AG10803 (cell line): ENCODE data around the gene PLEKHA8.

Experiments
- DNase-seq: peaks from one replicate; pipeline ENCODE4 v3.0.0; 2010; ENCODE audit warnings: low read depth
- H3K4me3 ChIP-seq: 2 replicates; pipeline ENCODE4 v1.5.1; 2011; ENCODE audit warnings: mild to moderate bottlenecking, low read length, control low read depth
- TF ChIP-seq, protein P1 (sequence below): conservative IDR thresholded peaks from 2 replicates; pipeline ENCODE4 v1.5.1; 2011; ENCODE audit warnings: mild to moderate bottlenecking, low read length, control low read depth, inconsistent platforms

Gene PLEKHA8

DNA sequence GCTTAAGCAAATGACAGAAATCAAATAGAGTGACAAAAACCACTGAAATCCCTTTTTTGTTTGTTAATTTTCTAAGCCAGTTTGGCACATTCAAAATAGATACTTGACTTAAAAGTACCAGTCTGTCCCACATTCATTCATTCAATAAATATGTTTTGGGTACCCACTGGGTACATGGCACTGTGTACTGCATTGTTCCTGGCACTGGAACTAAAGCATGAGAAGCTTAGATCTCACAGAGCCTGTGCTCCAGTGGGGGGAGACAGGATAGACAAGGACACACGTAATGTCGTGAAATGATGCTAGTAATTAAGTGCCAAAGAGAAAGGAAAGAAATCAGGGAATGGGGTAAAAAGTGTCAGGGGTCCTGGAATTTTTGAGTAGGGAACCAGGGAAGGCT lies 119.6 kb downstream of the PLEKHA8 start:
- H3K4me3 ChIP-seq, result no peak overlapping the region
- TF ChIP-seq, protein P1, sequence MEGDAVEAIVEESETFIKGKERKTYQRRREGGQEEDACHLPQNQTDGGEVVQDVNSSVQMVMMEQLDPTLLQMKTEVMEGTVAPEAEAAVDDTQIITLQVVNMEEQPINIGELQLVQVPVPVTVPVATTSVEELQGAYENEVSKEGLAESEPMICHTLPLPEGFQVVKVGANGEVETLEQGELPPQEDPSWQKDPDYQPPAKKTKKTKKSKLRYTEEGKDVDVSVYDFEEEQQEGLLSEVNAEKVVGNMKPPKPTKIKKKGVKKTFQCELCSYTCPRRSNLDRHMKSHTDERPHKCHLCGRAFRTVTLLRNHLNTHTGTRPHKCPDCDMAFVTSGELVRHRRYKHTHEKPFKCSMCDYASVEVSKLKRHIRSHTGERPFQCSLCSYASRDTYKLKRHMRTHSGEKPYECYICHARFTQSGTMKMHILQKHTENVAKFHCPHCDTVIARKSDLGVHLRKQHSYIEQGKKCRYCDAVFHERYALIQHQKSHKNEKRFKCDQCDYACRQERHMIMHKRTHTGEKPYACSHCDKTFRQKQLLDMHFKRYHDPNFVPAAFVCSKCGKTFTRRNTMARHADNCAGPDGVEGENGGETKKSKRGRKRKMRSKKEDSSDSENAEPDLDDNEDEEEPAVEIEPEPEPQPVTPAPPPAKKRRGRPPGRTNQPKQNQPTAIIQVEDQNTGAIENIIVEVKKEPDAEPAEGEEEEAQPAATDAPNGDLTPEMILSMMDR, result no peak
- no peak for DNase-seq

DNA sequence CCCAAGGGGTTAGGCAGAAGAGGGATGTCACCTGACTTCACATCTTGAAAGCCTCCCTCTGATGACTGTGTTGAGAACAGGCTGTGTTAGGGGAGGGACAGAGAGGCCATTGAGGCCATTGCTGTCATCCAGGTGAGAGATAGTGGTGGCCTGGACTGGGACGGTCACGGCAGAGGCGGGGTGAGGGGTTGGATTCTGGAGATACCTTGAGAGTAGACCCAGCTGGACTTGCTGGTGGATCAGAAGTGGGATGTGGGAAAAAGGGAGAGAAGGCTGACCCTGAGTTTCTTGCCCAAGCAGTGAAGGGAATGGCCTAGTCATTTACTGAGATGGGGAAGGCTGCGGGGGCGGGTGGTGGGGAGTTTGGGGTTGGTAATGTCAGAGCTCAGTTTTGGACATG lies 120.2 kb downstream of the PLEKHA8 start:
- TF ChIP-seq, protein P1, result no peak
- no peak overlapping the region for H3K4me3 ChIP-seq
- DNase-seq, result no peak

DNA sequence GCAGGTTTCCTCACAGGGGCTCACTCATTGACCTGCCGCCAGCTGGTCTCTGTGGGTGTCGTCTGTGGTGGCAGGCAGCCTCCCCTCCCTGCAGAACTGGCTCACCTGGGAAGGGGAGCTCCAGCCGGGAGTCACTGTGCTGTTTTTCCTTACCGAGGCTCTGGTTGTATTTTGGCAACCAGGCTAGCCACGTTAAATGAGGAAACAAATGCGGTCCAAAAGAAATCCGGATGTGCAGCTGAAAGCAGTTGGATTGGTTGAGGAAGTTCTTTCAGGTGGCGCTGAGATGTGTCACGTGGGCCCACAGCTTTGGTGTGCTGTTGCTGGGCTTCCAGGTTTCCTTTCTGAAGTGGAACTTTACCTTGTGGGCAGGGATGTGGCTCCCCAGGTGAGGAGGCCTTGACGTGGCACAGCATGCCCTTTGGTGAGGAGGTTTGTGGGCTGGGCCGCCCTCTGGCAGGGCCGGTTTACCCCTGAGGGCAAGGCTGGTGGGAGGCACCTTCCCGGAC lies 120.8 kb downstream of the PLEKHA8 start:
- TF ChIP-seq, protein P1, result no peak
- no peak overlapping the region for H3K4me3 ChIP-seq
- DNase-seq, result no peak

DNA sequence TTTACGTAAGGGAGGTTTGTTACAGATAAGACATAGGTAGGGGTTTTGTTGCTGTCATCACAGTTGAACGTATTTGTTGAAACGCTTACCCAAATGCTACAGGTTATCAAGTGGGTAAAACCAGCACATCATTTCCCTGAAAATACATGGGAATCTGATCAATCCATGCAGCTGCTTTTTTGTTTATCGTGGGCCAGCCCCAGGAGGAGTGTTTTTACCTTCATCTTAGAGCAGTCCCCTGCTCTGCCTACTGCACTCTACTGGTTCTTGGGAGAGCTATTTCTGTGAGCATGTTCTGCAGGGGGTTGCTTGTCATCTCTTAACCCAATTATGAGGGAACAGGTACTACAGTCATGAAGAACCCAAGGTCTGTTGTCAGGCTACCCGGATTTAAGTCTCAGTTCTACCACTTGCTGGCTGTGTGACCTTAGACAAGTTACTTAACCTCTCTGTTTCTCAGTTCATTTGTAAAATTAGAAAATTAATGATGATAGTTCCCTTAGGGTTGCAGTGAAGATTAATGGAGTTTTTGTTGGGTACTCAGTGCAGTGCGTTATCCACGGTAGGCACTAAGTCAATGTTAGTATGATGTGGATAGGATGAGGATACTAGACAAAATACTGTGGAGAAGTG lies 121.5 kb downstream of the PLEKHA8 start:
- TF ChIP-seq, protein P1, result no peak
- no peak for DNase-seq
- H3K4me3 ChIP-seq, result no peak overlapping the region

DNA sequence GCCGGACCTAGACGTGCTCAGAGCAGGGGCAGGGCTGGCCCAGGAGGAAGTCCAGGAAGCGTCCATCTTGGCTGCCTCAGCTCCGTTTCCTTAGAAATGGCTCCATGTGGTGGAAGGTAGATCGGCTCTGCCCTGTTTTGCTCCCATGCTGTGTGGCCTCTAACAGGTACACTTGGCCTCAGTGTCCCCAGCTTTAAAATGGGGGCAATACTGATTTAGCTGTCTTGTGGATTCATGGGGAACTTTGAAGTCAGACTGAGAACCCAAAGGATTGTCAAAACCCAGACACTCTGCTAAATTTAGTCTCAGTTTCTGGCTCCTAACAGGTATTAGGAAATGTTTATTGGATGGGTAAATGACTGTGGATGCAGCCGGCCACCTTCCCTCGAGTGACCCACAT lies 122.5 kb downstream of the PLEKHA8 start:
- TF ChIP-seq, protein P1, result no peak
- no peak overlapping the region for H3K4me3 ChIP-seq
- no peak for DNase-seq

DNA sequence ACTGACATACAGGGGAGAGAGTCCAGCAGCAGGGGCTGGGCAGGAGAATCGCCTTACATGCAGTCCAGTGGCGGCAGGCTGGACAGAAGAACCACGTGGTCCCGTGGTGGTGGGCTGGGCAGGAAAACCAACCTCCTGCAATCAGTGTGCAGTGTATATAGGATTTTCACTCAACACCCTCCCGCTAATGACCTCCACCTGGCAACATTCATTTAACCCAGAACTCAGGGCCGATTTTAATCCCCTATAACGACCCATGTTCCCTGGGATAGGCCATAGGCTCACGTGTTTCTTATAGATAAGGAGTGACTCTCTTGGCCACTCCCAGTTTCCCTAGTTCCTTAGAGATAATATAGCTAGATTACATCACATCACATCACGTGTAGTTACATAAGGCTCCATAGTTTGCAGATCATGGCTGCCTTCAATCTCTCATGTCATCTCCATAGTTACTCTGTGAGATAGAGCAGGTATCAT lies 125.9 kb downstream of the PLEKHA8 start:
- TF ChIP-seq, protein P1, result no peak
- H3K4me3 ChIP-seq, result no peak overlapping the region
- no peak for DNase-seq

DNA sequence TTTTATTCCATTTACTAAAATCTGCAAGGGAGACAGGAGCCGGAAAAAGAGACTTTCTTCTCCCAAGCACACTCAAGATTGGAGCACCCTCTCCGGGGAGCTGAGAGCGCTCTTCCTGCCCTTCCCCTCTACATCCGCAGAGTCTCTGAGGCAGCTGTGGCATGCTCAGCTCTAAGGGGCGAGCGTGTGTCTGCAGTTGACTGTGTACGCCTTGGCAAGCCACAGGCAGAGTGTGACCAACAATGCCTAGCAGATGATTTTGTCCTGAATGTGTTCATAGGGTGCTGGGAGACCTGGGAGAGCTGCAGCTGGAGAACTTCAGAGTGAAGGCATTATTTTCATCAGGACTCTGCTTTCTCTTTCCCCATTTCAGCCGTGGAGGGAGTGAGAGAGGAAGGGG lies 127.3 kb downstream of the PLEKHA8 start:
- TF ChIP-seq, protein P1, result no peak
- no peak overlapping the region for H3K4me3 ChIP-seq
- DNase-seq, result no peak
